ENCODE results near the gene ACAT1.

ACAT1 gene

DNA sequence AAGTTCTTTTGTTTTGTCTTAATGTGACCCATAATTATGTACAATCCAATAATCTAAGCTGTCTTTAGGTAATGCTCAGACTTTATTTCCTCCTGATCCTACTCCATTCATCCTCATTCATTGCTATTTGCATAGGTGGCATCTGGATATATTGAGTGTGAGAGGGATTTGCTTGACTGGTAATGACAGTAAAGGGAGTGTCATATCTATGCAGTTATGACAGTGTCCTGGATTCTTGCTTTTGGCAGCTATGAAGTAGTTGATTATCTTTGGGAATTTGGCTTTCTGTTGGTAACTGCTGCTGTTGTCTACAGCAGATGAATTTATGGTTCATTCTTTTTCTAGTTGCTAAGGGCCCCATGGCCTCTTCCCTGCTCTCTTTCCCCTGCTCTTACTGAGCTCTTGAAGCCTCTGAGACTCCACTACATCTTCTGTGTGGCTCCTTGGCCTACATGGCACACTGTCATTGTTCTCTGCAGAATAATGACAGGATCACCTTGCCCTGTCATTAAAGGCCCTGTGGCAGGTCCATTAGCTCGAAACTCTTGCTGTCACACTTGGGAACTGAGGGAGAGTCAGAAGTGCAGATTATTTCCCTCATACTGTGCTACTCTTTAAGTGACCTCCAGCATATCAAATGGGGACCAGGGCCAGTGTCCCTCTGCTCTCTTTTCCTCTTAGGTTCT is 20.1 kb upstream of the ACAT1 start:
- no peak for ATAC-seq
- TF ChIP-seq POU6F1 (CRISPR knock-in tag; IDR thresholded peaks at IDR 0.05; ENCODE audit: borderline replicate concordance, low read depth) (no peak), ZNF8 (CRISPR knock-in tag; IDR thresholded peaks at IDR 0.05) (no peak), CSDC2 (CRISPR knock-in tag; IDR thresholded peaks at IDR 0.05) (no peak), GLIS3 (CRISPR knock-in tag; IDR thresholded peaks at IDR 0.05) (no peak), ZC3H10 (CRISPR knock-in tag; IDR thresholded peaks at IDR 0.05) (no peak), PPARA (CRISPR knock-in tag; IDR thresholded peaks at IDR 0.05; ENCODE audit: borderline replicate concordance) (no peak)

DNA sequence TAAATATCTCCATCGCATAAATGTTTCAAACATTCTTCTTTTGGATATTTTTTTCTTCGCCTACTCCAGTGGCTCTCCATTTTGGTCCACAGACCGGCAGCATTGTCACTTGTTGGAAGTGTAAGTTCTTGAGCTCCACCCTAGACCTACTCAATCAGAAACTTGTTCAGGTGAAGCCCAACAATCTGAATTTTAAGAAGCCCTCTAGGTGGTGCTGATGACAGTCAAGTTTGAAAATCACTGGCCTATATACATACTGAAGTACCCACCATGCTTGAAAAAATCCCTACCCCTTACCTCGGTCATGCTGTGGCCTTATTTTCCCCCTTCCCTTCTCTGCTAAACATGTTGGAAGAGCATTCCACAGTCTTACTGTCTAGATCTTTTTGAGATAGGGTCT is 10.2 kb upstream of the ACAT1 start:
- no peak for TF ChIP-seq ZFP3 (CRISPR knock-in tag; IDR thresholded peaks at IDR 0.05)
- TF ChIP-seq PPARA (CRISPR knock-in tag; IDR thresholded peaks at IDR 0.05; ENCODE audit: borderline replicate concordance): no peak
- no peak for TF ChIP-seq POU6F1 (CRISPR knock-in tag; IDR thresholded peaks at IDR 0.05; ENCODE audit: borderline replicate concordance, low read depth)
- TF ChIP-seq, protein P1, sequence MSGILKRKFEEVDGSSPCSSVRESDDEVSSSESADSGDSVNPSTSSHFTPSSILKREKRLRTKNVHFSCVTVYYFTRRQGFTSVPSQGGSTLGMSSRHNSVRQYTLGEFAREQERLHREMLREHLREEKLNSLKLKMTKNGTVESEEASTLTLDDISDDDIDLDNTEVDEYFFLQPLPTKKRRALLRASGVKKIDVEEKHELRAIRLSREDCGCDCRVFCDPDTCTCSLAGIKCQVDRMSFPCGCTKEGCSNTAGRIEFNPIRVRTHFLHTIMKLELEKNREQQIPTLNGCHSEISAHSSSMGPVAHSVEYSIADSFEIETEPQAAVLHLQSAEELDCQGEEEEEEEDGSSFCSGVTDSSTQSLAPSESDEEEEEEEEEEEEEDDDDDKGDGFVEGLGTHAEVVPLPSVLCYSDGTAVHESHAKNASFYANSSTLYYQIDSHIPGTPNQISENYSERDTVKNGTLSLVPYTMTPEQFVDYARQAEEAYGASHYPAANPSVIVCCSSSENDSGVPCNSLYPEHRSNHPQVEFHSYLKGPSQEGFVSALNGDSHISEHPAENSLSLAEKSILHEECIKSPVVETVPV (CRISPR knock-in tag; IDR thresholded peaks at IDR 0.05): no peak
- TF ChIP-seq, protein P2, sequence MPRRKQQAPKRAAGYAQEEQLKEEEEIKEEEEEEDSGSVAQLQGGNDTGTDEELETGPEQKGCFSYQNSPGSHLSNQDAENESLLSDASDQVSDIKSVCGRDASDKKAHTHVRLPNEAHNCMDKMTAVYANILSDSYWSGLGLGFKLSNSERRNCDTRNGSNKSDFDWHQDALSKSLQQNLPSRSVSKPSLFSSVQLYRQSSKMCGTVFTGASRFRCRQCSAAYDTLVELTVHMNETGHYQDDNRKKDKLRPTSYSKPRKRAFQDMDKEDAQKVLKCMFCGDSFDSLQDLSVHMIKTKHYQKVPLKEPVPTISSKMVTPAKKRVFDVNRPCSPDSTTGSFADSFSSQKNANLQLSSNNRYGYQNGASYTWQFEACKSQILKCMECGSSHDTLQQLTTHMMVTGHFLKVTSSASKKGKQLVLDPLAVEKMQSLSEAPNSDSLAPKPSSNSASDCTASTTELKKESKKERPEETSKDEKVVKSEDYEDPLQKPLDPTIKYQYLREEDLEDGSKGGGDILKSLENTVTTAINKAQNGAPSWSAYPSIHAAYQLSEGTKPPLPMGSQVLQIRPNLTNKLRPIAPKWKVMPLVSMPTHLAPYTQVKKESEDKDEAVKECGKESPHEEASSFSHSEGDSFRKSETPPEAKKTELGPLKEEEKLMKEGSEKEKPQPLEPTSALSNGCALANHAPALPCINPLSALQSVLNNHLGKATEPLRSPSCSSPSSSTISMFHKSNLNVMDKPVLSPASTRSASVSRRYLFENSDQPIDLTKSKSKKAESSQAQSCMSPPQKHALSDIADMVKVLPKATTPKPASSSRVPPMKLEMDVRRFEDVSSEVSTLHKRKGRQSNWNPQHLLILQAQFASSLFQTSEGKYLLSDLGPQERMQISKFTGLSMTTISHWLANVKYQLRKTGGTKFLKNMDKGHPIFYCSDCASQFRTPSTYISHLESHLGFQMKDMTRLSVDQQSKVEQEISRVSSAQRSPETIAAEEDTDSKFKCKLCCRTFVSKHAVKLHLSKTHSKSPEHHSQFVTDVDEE (CRISPR knock-in tag; IDR thresholded peaks at IDR 0.05): no peak
- TF ChIP-seq ZC3H10 (CRISPR knock-in tag; IDR thresholded peaks at IDR 0.05): no peak
- no peak for TF ChIP-seq ZNF565 (CRISPR knock-in tag; conservative IDR thresholded peaks at IDR 0.05; ENCODE audit: low read depth)

GRCh38 chr11:108112057-108112456 is 9.3 kb upstream of the ACAT1 start:
- ATAC-seq: no peak
- TF ChIP-seq, protein P1 (CRISPR knock-in tag; IDR thresholded peaks at IDR 0.05): no peak
- TF ChIP-seq SNAI2 (CRISPR knock-in tag; IDR thresholded peaks at IDR 0.05) (no peak), ZFP3 (CRISPR knock-in tag; IDR thresholded peaks at IDR 0.05) (no peak), POU6F1 (CRISPR knock-in tag; IDR thresholded peaks at IDR 0.05; ENCODE audit: borderline replicate concordance, low read depth) (no peak), CSDC2 (CRISPR knock-in tag; IDR thresholded peaks at IDR 0.05) (no peak), PPARA (CRISPR knock-in tag; IDR thresholded peaks at IDR 0.05; ENCODE audit: borderline replicate concordance) (no peak), ZNF70 (CRISPR knock-in tag; IDR thresholded peaks at IDR 0.05) (no peak), ZFP30 (CRISPR knock-in tag; IDR thresholded peaks at IDR 0.05) (no peak)
- TF ChIP-seq, protein P3, sequence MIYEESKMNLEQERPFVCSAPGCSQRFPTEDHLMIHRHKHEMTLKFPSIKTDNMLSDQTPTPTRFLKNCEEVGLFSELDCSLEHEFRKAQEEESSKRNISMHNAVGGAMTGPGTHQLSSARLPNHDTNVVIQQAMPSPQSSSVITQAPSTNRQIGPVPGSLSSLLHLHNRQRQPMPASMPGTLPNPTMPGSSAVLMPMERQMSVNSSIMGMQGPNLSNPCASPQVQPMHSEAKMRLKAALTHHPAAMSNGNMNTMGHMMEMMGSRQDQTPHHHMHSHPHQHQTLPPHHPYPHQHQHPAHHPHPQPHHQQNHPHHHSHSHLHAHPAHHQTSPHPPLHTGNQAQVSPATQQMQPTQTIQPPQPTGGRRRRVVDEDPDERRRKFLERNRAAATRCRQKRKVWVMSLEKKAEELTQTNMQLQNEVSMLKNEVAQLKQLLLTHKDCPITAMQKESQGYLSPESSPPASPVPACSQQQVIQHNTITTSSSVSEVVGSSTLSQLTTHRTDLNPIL (CRISPR knock-in tag; IDR thresholded peaks at IDR 0.05; ENCODE audit: low read depth): no peak
- TF ChIP-seq, protein P4, sequence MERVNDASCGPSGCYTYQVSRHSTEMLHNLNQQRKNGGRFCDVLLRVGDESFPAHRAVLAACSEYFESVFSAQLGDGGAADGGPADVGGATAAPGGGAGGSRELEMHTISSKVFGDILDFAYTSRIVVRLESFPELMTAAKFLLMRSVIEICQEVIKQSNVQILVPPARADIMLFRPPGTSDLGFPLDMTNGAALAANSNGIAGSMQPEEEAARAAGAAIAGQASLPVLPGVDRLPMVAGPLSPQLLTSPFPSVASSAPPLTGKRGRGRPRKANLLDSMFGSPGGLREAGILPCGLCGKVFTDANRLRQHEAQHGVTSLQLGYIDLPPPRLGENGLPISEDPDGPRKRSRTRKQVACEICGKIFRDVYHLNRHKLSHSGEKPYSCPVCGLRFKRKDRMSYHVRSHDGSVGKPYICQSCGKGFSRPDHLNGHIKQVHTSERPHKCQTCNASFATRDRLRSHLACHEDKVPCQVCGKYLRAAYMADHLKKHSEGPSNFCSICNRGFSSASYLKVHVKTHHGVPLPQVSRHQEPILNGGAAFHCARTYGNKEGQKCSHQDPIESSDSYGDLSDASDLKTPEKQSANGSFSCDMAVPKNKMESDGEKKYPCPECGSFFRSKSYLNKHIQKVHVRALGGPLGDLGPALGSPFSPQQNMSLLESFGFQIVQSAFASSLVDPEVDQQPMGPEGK (CRISPR knock-in tag; IDR thresholded peaks at IDR 0.05; ENCODE audit: borderline replicate concordance): no peak

More for the DNA sequence above, 10.2 kb upstream of the ACAT1 start:
- ATAC-seq: no peak

All from SK-N-SH treated with all-trans-retinoic acid at 6 μM for 48 hours (cell line).